Measurements from ENCODE around the gene PCDHB2. TPM values are rescaled to one million over a fixed set of nuclear protein-coding genes. Genes with fewer than 3 reads are reported as not detected.
"Not testable (repeated sequence)": the region's sequence is repeated elsewhere in the genome, so short reads cannot be mapped to it uniquely, and the experiment has no call there.

PCDHB2 gene
- polyA plus RNA-seq (2013, experiment 1 of 2; ENCODE audit: insufficient read length) = 2.9 TPM
- polyA plus RNA-seq (2013, experiment 2 of 2; ENCODE audit: insufficient read length) = 2.8 TPM

DNA sequence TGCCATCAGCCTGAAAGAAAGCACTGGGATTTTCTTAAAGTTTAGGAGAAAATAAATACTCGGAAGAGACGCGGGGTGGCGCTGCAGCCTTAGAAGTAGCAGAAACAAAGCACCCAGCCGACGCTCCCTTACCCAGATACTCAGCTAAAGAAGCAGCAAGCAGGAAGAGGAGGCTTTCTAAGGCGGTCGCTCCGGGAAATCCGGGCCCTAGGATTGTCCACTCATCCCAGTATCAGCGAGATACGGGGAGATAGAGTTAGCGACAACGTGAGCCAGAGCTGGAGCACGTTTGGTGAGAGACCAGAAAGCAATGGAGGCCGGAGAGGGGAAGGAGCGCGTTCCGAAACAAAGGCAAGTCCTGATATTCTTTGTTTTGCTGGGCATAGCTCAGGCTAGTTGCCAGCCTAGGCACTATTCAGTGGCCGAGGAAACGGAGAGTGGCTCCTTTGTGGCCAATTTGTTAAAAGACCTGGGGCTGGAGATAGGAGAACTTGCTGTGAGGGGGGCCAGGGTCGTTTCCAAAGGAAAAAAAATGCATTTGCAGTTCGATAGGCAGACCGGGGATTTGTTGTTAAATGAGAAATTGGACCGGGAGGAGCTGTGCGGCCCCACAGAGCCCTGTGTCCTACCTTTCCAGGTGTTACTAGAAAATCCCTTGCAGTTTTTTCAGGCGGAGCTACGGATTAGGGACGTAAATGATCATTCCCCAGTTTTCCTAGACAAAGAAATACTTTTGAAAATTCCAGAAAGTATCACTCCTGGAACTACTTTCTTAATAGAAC lies at the start of gene PCDHB2:
Gene PCDHB2 (plus strand): TSS at position 135 of the 782 bp plus-strand sequence. CDS start 176 bp downstream, at position 311.
- DNase-seq = peak; percentile 57

DNA sequence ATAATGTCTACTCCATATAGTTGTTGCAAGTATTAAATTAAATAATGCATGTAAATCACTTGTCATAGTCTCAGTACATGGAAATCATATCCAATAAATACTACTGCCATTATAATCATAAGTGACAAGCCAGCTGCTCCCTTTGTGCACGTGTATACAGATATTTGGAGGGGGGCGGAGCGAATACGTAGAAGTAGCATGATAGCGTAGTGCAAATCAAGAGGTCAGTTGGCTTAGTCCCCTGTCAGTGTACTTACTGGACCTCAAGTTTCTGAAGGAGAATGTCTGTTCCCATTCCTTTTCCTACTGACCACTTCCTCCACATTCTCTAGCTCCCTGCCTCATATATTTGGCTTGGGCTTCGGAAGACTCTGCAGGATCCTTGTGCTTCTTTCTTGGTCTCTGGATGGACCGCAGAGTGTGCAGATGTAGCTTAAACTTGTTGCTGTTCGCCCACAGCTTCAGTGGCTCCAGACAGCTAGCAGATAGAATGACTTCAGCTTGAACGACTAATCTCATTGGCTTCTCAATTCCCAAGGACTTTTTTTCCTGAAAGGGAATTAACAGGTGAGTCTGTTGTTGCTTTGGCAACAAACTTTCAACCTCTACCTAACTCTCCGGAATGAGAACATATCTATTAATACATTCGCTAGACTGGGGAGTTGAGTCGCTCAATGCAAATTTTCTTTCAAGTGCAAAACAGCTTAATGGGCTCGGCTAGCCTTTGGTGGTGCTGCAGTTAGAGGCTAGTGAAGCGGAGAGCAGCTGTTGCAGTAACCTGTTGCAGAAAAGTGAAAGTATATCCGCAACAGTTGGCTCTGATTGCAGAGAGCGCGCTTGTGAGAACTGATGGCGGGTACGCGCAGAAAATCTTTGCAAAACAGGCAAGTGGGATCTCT lies 43.5 kb upstream of the PCDHB2 start, which contains the start of gene PCDHB1:
Gene PCDHB1 (plus strand): TSS at position 753 of the 899 bp plus-strand sequence. CDS start 97 bp downstream, at position 850.
- no peak for DNase-seq

DNA sequence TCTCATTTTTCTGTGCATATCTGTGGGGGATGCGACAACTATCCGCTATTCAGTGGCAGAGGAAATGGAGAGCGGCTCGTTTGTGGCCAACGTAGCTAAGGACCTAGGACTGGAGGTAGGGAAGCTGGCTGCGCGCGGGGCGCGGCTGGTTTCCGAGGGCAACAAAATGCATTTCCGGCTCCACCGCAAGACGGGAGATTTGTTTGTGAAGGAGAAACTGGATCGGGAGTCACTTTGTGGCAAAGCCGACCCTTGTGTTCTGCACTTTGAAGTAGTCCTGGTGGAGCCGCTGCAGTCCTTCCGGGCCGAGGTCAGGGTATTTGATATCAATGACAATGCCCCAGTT lies 42.9 kb upstream of the PCDHB2 start:
- DNase-seq = no peak

DNA sequence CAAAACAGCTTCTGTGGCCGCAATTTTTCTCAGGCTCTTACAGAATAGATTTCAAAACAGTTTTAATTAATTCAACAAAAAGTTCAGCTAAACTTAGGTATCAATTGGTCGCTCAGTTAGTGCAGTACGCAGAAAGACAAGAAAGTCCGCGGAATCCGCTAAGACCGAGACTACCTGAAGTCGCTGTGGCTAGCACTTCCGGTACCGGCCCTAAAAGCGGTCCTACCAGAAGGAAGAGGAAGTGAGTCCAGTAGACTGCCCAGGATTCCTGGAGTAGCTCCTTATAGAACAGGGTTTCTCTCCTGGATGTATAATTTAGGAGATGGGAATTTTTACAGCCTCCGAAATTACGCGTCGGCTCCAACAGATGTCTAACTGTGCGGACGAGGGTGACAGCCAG lies 16.6 kb upstream of the PCDHB2 start:
- DNase-seq = no peak

DNA sequence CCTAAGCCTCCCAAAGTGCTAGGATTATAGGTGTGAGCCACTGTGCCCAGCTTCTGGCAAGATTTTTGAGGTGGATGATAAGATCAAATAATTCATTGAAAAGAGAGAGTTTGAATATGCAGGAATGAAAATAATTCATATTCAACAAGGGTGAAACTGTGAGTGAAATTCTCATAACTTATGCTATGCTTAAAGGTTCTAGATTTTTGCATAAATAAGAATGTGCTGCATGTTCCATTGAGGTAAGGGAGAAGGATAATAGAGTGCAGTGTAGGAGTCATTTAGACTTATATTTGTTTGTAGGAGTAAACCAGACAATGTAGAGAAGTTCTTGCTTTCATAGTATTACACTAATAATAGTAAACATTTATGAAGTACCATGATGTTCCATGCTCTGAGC lies 12.2 kb upstream of the PCDHB2 start:
- no peak for DNase-seq

DNA sequence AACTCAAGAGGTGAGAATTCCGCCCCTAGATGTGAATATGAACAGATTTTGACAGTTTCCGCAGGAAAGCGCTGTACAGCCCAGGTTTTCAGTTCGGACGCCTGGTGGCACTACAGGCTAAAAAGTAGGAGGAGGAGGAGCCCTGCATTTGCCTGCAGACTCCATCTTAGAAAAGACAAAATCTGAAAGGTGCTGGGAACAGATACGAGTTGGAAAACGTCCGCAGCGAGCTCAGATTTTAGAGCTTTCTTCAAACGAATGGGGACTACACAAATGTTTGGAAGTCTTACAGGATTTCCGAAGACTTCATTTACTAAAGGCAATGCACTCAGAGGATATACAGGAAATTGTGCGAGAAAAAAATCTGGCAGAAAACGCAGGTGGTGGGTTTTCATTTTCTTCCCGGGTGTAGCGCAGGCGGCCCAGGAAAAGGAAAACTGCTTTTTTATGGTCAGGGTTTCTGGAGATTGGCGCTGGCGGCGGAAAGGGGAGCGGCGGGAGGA lies 9.9 kb upstream of the PCDHB2 start:
- DNase-seq = peak; percentile 48

DNA sequence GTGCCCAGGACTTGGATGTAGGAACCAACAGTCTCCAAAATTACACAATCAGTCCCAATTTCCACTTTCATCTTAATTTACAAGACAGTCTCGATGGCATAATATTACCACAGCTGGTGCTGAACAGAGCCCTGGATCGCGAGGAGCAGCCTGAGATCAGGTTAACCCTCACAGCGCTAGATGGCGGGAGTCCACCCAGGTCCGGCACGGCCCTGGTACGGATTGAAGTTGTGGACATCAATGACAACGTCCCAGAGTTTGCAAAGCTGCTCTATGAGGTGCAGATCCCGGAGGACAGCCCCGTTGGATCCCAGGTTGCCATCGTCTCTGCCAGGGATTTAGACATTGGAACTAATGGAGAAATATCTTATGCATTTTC lies 837 bp downstream of the PCDHB2 start:
- no peak for DNase-seq

DNA sequence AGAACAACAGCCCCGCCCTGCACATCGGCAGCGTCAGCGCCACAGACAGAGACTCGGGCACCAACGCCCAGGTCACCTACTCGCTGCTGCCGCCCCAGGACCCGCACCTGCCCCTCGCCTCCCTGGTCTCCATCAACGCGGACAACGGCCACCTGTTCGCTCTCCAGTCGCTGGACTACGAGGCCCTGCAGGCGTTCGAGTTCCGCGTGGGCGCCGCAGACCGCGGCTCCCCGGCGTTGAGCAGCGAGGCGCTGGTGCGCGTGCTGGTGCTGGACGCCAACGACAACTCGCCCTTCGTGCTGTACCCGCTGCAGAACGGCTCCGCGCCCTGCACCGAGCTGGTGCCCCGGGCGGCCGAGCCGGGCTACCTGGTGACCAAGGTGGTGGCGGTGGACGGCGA lies 1.8 kb downstream of the PCDHB2 start:
- DNase-seq = not testable (repeated sequence)

DNA sequence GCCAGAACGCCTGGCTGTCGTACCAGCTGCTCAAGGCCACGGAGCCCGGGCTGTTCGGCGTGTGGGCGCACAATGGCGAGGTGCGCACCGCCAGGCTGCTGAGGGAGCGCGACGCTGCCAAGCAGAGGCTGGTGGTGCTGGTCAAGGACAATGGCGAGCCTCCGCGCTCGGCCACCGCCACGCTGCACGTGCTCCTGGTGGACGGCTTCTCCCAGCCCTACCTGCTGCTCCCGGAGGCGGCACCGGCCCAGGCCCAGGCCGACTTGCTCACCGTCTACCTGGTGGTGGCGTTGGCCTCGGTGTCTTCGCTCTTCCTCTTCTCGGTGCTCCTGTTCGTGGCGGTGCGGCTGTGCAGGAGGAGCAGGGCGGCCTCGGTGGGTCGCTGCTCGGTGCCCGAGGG lies 2.2 kb downstream of the PCDHB2 start:
- not testable (repeated sequence) for DNase-seq

DNA sequence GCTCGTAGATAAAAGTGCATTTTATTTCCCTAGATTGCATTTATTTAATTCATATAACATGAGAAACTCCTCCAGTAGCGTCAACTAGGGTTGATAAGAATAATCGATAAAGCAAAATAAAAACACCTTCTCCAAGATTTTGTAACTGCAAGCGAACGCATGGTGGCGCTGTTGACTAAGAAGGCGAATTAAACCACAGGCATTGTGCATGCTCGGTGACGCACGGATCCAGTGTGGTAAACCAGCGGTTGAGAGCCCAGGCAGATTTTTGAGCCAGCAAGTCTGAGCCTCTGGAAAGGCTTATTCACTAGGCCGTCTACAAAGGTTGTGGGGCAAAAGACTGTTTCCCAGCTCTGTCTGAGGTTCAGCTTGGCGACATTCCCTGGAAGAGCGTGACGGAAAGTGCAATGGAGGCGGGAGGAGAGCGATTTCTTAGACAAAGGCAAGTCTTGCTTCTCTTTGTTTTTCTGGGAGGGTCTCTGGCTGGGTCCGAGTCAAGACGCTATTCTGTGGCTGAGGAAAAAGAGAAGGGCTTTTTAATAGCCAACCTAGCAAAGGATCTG lies 5.9 kb downstream of the PCDHB2 start, which contains the start of gene PCDHB3:
Gene PCDHB3 (plus strand): TSS at position 231 of the 563 bp plus-strand sequence. CDS start 177 bp downstream, at position 408.
- peak; percentile 25 for DNase-seq

DNA sequence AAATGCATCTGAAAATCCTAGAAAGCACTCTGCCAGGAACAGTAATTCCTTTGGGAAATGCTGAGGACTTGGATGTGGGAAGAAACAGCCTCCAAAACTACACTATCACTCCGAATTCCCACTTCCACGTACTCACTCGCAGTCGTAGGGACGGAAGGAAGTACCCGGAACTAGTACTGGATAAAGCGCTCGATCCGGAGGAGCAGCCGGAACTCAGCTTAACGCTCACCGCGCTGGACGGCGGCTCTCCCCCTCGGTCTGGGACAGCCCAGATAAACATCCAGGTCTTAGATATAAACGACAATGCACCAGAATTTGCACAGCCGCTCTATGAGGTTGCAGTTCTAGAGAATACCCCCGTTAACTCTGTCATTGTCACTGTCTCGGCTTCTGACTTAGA lies 6.6 kb downstream of the PCDHB2 start:
- DNase-seq = no peak

DNA sequence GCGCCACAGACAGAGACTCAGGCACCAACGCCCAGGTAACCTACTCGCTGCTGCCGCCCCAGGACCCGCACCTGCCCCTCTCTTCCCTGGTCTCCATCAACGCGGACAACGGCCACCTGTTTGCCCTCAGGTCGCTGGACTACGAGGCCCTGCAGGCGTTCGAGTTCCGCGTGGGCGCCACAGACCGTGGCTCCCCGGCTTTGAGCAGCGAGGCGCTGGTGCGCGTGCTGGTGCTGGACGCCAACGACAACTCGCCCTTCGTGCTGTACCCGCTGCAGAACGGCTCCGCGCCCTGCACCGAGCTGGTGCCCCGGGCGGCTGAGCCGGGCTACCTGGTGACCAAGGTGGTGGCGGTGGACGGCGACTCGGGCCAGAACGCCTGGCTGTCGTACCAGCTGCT lies 7.7 kb downstream of the PCDHB2 start:
- DNase-seq = not testable (repeated sequence)

DNA sequence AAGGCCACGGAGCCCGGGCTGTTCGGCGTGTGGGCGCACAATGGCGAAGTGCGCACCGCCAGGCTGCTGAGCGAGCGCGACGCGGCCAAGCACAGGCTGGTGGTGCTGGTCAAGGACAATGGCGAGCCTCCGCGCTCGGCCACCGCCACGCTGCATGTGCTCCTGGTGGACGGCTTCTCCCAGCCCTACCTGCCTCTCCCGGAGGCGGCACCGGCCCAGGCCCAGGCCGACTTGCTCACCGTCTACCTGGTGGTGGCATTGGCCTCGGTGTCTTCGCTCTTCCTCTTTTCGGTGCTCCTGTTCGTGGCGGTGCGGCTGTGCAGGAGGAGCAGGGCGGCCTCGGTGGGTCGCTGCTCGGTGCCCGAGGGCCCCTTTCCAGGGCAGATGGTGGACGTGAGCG lies 8.1 kb downstream of the PCDHB2 start:
- not testable (repeated sequence) for DNase-seq

DNA sequence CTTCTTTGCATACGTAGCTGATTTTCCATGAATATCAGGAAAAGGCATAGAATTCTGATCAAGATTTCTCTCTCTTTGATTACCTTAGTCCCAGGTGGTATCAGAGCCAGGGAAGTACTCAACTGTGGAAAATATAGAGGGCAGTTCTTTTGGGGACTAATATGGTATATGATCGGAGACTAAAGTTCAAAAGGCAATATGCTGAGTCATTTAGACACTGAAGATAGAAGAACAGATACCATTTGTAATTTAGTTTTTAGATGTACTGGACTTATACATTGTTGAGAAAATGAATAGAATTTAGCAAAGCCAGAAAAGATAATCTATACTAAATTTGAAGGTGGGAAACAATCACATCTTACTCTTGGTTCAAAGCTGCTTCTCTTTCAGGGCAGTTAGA lies 10.9 kb downstream of the PCDHB2 start:
- no peak for DNase-seq

DNA sequence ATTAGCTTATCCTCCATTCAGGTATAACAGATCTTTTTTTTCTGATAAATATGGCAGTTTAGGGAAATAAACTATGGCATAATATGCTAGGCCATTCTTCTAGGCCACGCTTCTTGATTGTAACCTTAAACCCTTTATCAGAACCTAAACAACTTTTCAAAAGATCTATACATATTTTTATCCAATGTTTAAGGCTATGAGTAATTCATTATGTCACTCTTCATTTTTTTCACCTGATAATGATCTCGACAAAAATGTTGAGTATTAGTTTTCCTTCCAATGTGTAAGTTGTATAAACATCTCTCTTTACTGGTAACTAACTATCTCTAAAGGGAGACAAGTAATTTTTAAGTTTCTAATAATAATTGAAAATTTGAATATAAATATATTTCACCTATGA lies 24.8 kb downstream of the PCDHB2 start:
- DNase-seq = no peak

DNA sequence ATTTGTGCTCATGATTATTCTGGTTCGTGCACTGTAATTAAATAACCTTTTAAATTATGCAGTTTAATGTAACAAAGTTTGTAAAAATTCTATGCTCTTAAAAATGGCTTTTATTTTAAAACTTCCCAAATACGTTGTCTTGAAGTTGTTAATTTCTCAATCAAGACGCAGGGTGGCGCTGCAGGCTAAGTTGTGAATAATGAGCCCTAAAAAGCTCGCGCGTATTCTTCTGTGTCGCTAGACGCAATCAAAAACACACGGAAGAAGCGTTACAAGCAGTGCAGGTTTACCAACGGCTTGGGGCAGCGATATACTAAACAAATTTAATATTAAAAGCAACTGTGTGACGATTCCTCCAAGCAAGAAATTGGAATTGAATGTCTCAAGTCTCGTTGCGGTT lies 27.1 kb downstream of the PCDHB2 start, which contains the start of gene PCDHB4:
Gene PCDHB4 (plus strand): TSS at position 256 of the 400 bp plus-strand sequence. CDS start 181 bp downstream, outside the sequence.
- no peak for DNase-seq

DNA sequence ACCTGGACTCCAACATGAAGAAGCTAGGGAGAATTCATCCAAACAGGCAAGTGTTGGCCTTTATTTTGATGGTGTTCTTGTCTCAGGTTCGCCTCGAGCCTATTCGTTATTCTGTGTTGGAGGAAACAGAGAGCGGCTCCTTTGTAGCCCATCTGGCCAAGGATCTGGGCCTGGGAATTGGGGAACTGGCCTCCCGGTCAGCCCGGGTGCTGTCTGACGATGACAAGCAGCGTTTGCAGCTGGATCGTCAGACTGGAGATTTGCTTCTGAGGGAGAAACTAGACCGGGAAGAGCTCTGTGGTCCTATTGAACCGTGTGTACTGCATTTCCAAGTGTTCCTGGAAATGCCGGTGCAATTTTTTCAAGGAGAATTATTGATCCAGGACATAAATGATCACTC lies 27.6 kb downstream of the PCDHB2 start:
- DNase-seq = no peak

DNA sequence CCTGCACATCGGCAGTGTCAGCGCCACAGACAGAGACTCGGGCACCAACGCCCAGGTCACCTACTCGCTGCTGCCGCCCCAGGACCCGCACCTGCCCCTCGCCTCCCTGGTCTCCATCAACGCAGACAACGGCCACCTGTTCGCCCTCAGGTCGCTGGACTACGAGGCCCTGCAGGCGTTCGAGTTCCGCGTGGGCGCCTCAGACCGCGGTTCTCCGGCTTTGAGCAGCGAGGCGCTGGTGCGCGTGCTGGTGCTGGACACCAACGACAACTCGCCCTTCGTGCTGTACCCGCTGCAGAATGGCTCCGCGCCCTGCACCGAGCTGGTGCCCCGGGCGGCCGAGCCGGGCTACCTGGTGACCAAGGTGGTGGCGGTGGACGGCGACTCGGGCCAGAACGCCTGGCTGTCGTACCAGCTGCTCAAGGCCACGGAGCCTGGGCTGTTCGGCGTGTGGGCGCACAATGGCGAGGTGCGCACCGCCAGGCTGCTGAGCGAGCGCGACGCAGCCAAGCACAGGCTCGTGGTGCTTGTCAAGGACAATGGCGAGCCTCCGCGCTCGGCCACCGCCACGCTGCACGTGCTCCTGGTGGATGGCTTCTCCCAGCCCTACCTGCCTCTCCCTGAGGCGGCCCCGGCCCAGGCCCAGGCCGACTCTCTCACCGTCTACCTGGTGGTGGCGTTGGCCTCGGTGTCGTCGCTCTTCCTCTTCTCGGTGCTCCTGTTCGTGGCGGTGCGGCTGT lies 29.2 kb downstream of the PCDHB2 start:
- not testable (repeated sequence) for DNase-seq

DNA sequence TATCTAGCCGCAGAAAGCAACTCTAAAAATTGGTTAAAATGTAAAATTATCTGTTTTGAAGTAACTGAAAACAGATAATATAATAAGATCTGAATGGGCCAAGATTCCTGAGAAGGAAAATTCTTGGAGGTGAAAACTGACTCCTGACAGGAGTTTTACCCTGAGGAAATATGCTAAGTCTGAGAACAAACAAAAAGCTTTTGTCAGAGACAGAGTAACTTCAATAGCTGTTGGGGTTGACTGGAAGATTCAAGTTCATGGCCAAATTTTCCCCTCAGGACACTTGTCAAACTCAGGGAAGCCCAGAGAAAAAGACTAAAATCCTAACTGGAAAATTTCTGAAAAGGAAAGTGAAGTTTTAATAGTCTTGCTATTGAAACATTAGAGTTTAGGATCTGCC lies 32.9 kb downstream of the PCDHB2 start:
- no peak for DNase-seq

DNA sequence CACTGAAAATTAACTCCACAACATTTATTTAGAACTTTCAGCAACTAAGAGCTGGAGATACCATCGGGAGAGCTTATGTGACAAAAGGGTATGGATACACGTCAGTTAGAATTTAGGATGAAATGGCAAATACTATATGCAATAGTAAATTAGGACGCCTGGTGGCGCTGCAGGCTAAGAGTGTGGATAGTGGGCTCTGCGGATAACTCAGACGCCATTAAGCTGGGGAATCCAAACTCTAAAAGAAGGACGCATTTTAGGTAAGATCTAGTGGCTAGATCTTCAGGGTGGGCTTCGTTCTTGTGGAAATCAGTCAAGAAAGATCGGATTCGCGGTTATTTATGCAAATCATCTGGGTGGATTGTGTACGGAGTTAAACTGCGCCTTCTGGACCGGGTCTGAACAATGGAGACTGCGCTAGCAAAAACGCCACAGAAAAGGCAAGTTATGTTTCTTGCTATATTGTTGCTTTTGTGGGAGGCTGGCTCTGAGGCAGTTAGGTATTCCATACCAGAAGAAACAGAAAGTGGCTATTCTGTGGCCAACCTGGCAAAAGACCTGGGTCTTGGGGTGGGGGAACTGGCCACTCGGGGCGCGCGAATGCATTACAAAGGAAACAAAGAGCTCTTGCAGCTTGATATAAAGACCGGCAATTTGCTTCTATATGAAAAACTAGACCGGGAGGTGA lies 40.8 kb downstream of the PCDHB2 start, which contains the start of gene PCDHB5:
Gene PCDHB5 (plus strand): TSS at position 177 of the 688 bp plus-strand sequence. CDS start 229 bp downstream, at position 406.
- DNase-seq = peak; percentile 6

DNA sequence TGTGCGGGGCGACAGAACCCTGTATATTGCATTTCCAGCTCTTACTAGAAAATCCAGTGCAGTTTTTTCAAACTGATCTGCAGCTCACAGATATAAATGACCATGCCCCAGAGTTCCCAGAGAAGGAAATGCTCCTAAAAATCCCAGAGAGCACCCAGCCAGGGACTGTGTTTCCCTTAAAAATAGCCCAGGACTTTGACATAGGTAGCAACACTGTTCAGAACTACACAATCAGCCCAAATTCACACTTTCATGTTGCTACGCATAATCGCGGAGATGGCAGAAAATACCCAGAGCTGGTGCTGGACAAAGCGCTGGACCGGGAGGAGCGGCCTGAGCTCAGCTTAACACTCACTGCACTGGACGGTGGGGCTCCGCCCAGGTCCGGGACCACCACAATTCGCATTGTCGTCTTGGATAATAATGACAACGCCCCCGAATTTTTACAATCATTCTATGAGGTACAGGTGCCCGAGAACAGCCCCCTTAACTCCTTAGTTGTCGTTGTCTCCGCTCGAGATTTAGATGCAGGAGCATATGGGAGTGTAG lies 41.4 kb downstream of the PCDHB2 start:
- DNase-seq = no peak
